Hematopoietic multipotent progenitor cell treated with erythropoietin and hydrocortisone succinate and interleukin-3 and kit ligand, for 15 days (in vitro differentiated cells): ENCODE measurements around the gene PLD1.

Source experiments
- DNase-seq: peaks from one replicate; pipeline ENCODE4 v3.0.0-alpha.2; 2015; ENCODE audit warnings: low spot score

PLD1 gene

DNA sequence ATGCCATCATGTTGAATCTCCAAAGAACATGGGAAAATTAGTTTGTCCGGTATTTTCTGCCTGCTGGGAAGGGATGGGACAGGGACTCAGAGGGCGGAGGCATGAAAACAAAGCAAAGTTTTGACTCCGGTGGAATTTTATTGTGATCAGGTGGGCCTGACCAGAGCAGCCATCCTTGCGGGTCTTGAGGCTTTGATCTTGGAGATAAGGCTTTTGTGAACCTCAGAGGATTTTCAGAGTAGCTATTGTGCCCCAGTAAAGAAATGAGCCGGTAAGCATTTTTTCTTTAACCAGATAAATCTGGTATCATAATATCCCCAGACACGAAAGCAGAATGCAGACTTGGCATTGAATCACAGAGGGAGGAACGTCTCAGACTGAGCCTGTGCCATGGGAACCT lies 250.7 kb downstream of the PLD1 start:
- DNase-seq: no peak

DNA sequence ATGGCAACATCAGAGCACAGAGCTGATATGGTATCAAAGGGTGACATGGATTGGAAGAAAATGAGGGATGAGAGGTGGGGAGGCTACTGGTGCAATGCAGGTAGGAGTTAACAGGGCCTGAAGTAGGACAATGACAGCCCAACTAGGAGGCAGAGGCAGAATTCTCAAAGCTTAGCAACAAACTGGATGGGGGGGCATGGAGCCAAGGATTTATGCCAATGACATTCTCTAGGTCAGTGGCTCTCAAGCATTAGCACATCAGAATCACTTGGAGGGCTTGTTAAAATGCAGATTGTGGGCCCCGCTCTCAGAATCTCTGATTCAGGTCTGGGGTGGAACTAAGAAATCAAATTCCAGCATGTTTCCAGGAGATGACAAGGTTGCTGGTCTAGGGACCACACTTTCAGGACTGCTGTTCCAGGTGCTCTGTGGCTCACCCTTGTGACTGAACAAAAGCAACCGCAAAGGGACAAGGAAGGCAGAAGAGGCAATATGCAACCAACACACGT lies 252.0 kb downstream of the PLD1 start:
- DNase-seq: no peak

DNA sequence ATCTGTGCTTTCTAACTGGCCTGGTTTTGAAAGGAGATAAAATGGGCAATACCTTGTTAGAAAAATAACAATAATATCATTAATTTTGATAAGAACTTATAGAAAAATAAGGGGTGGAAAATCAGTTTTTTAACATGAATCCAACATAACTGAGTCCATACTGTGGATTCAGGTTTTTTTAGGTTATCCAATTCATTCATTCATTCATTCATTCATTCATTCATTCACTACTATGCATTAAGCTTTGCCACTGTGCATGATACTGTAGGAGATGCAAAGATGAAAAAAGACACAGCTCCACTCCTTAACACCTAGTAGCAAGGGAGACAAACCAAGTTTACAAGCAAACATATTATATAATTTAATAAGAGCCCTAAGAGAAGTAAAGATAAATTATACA lies 253.1 kb downstream of the PLD1 start:
- no peak for DNase-seq

DNA sequence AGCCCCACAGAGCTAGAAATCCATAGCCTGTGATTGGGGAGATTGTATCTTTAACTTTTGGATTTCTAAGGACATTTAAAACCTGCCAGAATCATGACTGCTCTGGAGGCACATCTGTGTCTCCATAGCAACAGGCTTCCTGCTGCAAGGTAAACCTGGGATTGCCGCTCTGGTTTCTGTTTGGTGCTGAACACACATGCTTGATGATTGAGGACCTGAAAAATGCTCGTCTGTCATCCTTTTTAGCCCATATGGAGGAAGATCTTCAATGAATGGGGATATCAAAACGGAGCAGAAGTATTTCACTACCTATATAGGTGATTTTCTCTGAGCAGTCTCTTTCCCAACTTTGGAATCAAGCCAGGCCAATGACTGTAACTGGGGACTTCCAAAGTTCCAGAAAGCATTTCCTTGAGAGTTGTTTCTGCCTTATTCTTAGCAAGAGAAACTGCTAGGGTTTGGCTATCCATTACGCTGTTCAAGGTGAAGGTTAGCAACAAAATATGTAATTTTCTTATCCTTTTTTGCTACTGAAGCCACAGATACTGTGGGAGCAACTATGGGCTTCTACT lies 253.6 kb downstream of the PLD1 start:
- DNase-seq: no peak

DNA sequence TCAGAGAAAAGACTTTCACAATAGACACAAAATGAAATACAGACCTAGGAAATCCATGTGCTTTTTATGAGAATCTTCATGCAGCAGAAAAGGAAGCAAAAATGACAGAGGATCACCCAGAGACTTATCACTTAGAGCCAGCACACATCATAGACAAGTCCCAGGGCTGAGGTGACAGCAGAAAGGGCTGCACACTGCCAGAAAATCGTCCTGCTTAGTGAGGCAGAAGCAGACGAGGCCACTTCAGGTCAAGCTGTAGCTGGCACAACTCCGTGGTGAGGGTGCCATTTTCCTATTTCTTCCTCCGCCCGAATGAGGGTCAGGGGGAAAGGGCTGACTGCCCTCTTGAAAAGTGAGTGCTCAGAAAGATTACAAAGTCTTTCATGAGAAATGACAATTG lies 254.1 kb downstream of the PLD1 start:
- DNase-seq: no peak

DNA sequence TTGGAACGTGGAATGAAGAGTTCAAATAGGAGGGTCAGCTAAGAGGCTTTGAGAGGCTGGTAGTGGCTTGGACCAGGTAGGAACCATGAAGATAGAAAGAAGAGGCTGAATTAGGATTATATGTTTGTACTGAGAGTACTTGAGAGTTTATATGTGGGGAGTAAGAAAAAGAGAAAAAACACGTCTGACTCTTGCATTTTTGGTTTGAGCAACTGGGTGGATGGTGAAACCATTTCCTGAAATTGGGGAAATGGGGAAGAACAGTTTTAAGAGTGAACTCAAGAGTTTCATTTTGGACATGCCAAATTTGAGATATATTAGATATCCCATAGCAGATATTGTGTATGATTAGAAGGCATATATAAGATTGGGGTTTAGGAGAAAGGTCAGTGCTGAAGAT lies 257.2 kb downstream of the PLD1 start:
- DNase-seq: no peak

DNA sequence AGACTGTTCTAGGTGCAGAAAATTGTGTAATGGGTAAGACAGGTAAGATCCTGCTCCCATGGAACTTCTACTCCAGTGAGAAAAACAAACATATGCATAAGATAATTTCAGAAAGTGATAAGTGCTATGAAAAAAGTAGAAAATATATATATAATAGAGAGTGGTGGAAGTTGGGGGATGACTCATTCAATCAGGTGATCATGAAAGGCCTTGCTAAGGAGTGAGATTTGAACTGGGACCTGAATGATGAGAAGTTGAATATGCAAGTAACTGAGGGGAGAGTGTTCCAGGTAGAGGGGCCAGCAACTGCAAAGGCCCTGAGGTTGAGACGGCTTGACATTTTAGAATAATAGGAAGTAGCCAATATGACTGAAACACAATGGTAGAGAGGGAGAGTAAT lies 257.8 kb downstream of the PLD1 start:
- no peak for DNase-seq

DNA sequence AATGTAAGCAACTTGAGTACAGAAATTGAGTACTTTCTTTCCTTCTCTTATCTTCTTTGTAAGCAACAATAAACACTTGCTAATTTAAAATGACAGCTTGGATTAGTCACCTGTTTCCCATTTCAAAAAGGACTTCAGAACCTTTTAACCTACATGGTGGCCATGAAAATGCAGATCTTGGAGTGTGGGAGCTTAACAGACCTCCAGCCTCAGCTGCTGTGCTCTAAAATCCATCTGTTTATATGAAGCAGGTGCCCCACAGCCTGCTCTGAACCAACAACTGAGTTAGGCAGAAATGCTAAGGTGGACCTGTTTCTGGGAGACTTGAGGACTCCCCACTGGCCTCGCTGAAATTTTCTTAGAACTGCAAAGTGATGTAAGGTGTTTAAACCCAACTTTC lies 259.0 kb downstream of the PLD1 start:
- DNase-seq: no peak
